SH-SY5Y (cell line): ENCODE measurements around the gene RBMS3.

Source experiments
- GATA2 ChIP-seq: IDR thresholded peaks from 2 replicates; pipeline ENCODE4 v1.6.1; 2011; ENCODE audit warnings: mild to moderate bottlenecking, low read depth, low read length
- GATA3 ChIP-seq: IDR thresholded peaks from 2 replicates; pipeline ENCODE4 v1.6.1; 2011; ENCODE audit warnings: low read depth, mild to moderate bottlenecking, low read length, moderate library complexity

DNA sequence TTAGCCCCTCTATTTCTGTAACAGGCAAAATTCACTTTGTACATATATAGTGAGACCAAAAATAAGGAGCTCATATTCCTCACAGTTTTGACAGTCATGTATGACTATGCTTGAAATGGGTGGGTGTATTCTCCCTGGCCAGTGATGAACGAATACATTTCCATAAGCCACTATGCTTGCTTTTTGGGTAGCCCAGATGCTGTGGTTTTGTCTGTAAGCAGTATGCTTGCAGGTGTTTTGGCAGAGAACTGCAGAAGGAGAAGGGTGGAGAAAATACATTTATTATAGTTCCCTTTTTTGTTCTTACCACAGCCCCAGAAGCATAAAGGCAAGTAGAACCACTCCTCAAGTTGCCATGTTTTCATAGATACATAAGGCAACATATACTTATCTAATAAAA is 131.2 kb downstream of the RBMS3 start:
- no peak for TF ChIP-seq GATA2
- TF ChIP-seq GATA3: no peak
